Psoas muscle (tissue), 8 donors: ENCODE data around the gene TRIAP1. TPM values are rescaled to one million over a fixed set of nuclear protein-coding genes. Genes with fewer than 3 reads are reported as not detected.

ENCODE experiments used
- ATAC-seq, 4 donors: fragments of 200-7000 bp; cut with Tn5 transposase; one replicate each; pipeline ENCODE4 v1.9.1; 2020; ENCODE audit warnings: moderate library complexity in 3 of 4, mild to moderate bottlenecking in 2 of 4
- DNase-seq, 2 donors: peaks; one replicate each; pipeline ENCODE4 v3.0.0-alpha.2; 2020
- H3K27ac ChIP-seq: fragments of 200-600 bp; one replicate; pipeline ENCODE4 v1.8.0; 2022
- H3K27me3 ChIP-seq, 3 donors: fragments of 200-600 bp in 1 of 3; one replicate each; pipeline versions ENCODE4 v1.6.1 to v1.8.0; 2013 to 2022; ENCODE audit warnings: low read length in 2 of 3, mild to moderate bottlenecking in 2 of 3, moderate library complexity in 1 of 3; ENCODE audit not compliant: insufficient read depth in 3 of 3
- H3K36me3 ChIP-seq, 2 donors: fragments of 200-600 bp in 1 of 2; one replicate each; pipeline versions ENCODE4 v1.6.1 to v1.8.0; 2013 to 2022; ENCODE audit warnings: low read depth in 1 of 2, mild to moderate bottlenecking in 1 of 2, moderate library complexity in 1 of 2; ENCODE audit not compliant: insufficient read depth in 1 of 2
- H3K4me1 ChIP-seq: fragments of 200-600 bp; one replicate; pipeline ENCODE4 v1.8.0; 2022
- H3K4me3 ChIP-seq: fragments of 200-600 bp; one replicate; pipeline ENCODE4 v1.8.0; 2022; ENCODE audit warnings: mild to moderate bottlenecking
- H3K9me3 ChIP-seq: fragments of 200-600 bp; one replicate; pipeline ENCODE4 v1.8.0; 2022
- WGBS, 3 donors: extraction: QIAGEN DNeasy Blood & Tissue Kit; methylation state at CpG; one replicate each; pipeline versions ENCODE4 v1.1.6 to v1.1.7; 2013; 5-methylcytosine and 5-hydroxymethylcytosine counted together
- intact Hi-C, 2 donors: fragments of 100-400 bp; cut with DNase I; formaldehyde crosslinking; loops; one replicate each; pipeline versions ENCODE4 v1.11.0 to v1.14.2; 2022
- polyA plus RNA-seq, 3 donors: library from polyadenylated mRNA; stranded (reverse); fragments of 200-250 nt; gene quantifications; one replicate each; pipeline ENCODE4 v1.2.3, GENCODE V29; 2013
- total RNA-seq, 4 donors: library from RNA; stranded (reverse); fragmentation: NEBNext Ultra II Directional in 2 of 4; extraction: Animal tissue kit (Norgen Biotek cat#: 25700) in 2 of 4; gene quantifications; one replicate each; pipeline versions ENCODE4 v1.2.1 to v1.2.4, GENCODE V29; 2021 to 2023
- TF ChIP-seq, protein P1 (sequence below): fragments of 200-600 bp; IDR thresholded peaks from one replicate; pipeline ENCODE4 v1.8.0; 2022; ENCODE audit warnings: antibody characterized with exemption
- donor health status: healthy with polysubstance abuse.
- donor health status: DM: no; HTN: no; CAD: no; lungs with moderate emphysema.
- donor health status: Bipolar disorder and iron deficiency.
- donor health status: healthy.
- donor health status: DM: yes; HTN: yes; CAD: no.
- donor health status: DM: no; HTN: no; CAD: no.
- donor health status: DM: no; HTN: no; CAD: no.
- donor health status: DM: yes; HTN: yes; CAD: no.

Gene TRIAP1
- total and polyA plus RNA-seq, 7 donors = 24.4 to 111 (median 37.3) TPM

DNA sequence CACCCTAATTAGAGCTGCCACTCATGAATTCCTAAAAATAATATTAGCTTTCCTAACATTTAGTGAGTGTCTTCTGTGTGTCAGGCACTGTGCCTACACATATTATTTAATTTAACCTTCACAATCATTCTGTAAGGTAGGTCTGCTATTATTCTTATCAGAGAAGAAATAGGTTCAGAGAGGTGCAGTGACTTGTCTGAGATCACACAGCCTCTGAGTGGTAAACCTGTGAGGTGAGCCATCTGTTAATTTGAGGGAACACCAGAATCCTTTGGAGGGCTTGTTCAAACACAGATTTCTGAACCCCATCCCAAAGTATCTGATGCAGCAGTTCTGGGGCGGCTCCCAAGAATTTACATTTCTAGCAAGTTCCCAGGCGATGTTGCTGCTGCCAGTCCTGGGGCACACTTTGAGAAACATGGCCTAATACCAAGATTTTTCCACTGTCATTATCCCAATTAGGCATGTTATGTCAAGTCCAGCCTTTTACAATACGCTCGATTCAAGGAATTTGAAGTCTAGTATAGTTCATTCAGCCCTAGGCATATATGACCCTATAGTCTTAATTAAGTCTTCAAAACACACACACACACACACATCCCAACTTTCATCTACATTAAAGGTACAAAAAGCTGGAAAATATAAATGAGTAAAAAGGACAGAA is 28.1 kb downstream of the TRIAP1 start:
- intact Hi-C loops = no loop called here
- no peak for ATAC-seq
- no peak overlapping the region for H3K4me3 ChIP-seq

DNA sequence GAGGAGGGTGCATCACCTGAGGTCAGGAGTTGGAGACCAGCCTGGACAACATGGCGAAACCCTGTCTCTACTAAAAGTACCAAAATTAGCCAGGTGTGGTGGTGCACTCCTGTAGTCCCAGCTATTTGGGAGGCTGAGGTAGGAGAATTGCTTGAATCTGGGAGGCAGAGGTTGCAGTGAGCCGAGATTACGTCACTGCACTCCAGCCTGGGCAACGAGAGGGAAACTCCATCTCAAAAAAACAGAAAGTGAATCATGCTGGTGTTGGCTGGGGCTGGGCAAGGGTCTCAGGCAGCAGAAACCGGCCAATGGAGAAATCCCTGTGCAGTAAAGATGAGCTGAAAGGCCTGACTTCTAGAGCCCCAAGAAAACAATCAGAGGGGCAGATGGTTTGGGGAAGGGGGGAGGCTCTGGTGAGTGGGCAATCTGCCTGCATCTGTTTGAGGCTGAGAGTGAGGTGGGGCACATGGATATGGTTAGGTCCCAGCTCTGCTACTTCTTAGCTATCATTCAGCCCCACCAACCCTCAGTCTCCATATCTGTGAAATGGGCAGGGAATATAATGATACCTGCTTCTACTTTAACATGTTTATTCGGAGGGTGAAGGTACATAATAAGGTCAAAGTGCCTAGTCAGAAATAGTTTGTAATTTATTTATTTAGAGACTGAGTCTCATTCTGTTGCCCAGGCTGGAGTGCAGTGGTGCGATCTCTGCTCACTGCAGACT is 29.5 kb downstream of the TRIAP1 start:
- Histone ChIP-seq H3K27ac (no peak overlapping the region), H3K36me3 (no peaks in the 10 kb centered on the region), H3K4me1 (no peaks in the 10 kb centered on the region), H3K4me3 (no peak overlapping the region), H3K27me3 (peaks cover 0 to 7% (median 1%) of the 10 kb centered on the region in 3 donors), H3K9me3 (no peaks in the 10 kb centered on the region)
- 76 to 80% (median 79%) methylated on average over 7 of the region's 7 CpGs for WGBS, 3 donors
- TF ChIP-seq, protein P1, sequence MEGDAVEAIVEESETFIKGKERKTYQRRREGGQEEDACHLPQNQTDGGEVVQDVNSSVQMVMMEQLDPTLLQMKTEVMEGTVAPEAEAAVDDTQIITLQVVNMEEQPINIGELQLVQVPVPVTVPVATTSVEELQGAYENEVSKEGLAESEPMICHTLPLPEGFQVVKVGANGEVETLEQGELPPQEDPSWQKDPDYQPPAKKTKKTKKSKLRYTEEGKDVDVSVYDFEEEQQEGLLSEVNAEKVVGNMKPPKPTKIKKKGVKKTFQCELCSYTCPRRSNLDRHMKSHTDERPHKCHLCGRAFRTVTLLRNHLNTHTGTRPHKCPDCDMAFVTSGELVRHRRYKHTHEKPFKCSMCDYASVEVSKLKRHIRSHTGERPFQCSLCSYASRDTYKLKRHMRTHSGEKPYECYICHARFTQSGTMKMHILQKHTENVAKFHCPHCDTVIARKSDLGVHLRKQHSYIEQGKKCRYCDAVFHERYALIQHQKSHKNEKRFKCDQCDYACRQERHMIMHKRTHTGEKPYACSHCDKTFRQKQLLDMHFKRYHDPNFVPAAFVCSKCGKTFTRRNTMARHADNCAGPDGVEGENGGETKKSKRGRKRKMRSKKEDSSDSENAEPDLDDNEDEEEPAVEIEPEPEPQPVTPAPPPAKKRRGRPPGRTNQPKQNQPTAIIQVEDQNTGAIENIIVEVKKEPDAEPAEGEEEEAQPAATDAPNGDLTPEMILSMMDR = no peak
- intact Hi-C loops = no loop called here
- no peak for DNase-seq
- no peak for ATAC-seq

More for the DNA sequence above, 28.1 kb downstream of the TRIAP1 start:
- 62 to 83% (median 63%) methylated on average over 4 of the region's 4 CpGs for WGBS, 3 donors
- Histone ChIP-seq H3K36me3 (no peaks in the 10 kb centered on the region), H3K27ac (no peak overlapping the region), H3K4me1 (no peaks in the 10 kb centered on the region), H3K27me3 (peaks cover 0 to 7% (median 1%) of the 10 kb centered on the region in 3 donors), H3K9me3 (no peaks in the 10 kb centered on the region)
- TF ChIP-seq, protein P1 = no peak
- DNase-seq = no peak

DNA sequence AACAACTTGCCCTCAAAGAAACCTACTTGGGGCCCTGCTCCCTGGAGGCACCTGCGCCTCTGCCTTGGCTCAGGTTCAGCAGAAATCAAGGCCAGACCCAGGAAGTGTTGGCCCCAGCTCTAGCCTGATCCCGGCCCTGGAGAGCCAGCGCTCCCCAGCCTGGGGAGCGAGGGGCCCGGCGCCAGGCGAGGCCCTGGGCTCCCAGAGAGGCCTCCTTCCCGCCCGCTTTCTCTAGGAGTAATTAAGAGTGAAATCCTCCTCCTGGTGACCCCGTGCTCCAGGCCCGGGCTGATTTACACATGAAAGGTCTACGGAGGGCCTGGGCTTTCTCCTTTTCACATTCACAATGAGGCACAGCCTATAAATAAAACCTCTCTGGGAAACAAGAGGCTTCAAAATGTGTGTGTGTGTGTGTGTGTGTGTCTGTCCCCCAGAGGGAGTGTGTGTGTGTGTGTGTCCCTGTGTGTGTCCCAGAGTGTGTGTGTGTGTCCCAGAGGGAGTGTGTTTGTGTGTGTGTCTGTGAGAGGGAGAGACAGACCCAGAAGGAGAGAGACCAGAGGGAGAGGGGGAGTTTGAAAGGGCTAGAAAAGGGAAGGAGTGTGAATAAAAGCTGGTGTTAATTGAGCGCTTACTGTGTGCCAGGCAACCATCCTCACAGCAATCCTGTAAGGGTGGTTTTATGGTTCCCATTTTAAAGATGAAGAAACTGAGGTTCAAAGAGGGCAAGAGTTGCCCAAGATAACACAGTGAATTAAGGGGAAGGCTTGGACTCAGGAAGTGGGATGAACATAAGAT is 32.1 kb downstream of the TRIAP1 start:
- DNase-seq (no peak), ATAC-seq (no peak)
- no peak overlapping the region for H3K4me3 ChIP-seq
- TF ChIP-seq, protein P1 = no peak
- no peaks in the 10 kb centered on the region for H3K36me3 ChIP-seq
- peaks cover 0 to 7% (median 1%) of the 10 kb centered on the region in 3 donors for H3K27me3 ChIP-seq
- intact Hi-C loops = no loop called here
- H3K27ac ChIP-seq = no peak overlapping the region
- H3K4me1 ChIP-seq = no peaks in the 10 kb centered on the region
- H3K9me3 ChIP-seq = no peaks in the 10 kb centered on the region
- 38 to 56% (median 39%) methylated on average over 13 of the region's 13 CpGs for WGBS, 3 donors

DNA sequence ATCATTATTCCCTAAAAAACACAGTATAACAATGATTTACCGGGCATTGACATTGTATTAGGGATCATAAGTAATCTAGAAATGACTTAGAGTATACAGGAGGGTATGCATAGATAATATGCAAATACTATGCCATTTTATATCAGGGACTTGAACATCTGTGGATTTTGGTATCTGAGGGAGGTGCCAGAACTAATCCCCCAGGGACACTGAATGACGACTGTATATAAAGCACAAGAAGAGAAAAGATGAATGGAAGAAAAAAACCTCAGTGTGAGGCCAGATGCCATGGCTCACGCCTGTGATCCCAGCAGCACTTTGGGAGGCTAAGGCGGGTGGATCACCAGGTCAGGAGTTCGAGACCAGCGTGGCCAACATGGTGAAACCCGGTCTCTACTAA is 33.8 kb downstream of the TRIAP1 start:
- ATAC-seq = no peak
- Histone ChIP-seq H3K4me3 (no peak overlapping the region), H3K9me3 (no peaks in the 10 kb centered on the region), H3K27ac (no peak overlapping the region), H3K36me3 (no peaks in the 10 kb centered on the region), H3K27me3 (peaks cover 0 to under 1% (median 0%) of the 10 kb centered on the region in 3 donors), H3K4me1 (no peaks in the 10 kb centered on the region)
- 60 to 68% (median 60%) methylated on average over 7 of the region's 7 CpGs for WGBS, 3 donors
- intact Hi-C loops = no loop called here
- no peak for DNase-seq
- TF ChIP-seq, protein P1 = no peak
